Measurements from ENCODE around the gene MAGI2.

Gene MAGI2

DNA sequence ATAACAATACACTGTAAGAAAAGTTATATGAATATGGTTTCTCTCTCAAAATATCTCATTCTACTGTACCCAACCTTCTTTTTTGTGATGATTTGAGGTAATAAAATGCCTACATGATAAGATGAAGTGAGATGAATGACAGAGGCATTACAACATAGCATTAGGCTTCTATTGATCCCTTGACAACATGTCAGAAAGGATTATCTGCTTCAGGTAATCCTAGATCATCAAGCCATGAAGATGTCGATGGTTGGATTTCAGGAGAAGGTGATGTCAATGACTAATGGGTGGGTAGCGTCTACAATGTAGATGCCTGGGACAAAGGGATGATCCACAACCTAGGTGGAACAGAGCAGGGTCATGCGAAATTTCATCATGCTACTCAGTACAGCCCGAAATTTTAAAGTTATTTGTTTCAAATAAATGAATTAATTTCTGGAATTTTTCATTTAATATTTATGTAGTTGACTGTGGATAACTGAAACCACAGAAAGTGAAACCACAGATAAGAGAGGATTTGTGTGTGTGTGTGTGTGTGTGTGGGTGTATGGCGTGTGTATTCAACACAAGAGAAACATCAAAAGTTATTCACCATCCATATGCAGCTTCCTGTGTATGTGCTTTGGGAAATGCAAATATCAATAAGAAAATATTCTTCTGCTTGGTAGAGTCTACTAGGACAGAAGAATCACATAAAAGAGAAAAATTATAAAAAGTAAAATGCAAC lies 77.0 kb downstream of the MAGI2 start:
- DNase-seq (ENCODE audit: low spot score), result no peak

DNA sequence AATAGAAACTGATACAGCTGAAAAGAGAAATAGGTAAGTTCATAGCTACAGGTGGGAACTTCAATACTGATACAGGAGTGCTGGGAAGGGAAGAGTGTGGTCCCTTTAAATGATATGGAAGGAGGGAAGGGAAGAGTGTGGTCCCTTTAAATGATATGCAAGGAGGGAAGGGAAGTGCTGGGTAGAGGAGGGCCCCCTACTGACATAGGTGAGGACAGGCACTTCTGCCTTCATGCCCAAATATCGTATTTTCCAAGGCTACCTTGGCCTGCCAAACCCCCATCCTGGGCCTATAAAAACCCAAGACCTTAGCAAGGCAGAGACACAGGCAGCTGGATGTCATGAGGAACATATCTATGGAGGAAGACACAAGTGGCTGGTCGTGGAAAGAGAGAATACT lies 92.3 kb downstream of the MAGI2 start:
- no peak for DNase-seq (ENCODE audit: low spot score)

DNA sequence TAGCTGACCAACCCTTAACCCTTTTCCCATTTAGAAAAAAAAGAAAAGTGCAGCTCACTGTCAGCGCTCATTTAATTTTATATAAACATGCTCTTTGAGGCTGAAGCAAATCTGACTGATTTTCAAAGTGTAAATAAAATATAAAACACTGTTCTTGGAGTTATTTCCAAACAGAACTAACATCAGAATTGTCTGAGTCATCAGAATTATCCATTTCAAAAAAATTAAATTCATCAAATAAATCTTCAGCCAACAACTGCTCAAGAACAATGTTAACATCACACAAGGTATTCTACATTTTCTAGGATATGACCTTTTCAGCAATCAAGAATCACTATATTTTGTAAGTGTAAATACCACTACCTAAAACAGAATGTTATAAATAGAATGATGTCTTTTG lies 93.6 kb downstream of the MAGI2 start:
- no peak for DNase-seq (ENCODE audit: low spot score)

DNA sequence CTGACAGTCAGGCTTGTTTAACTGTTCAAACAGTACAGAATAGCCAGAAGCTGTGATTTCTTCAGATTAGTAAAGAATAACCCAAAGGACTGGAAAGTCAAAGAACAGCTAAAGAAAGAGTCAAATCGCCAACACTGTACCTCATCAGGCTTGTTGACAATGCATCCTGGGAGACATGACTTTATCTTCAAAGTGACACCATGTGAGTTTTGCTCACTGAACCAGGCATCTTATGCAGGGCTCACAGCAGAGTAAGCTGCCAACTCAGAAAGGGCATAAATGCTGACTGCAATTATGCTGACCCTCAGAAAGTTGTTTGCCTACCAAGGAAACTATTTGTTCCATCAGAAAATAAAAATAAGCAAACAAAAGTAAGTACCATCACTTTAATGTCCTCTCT lies 96.4 kb downstream of the MAGI2 start:
- no peak for DNase-seq (ENCODE audit: low spot score)

DNA sequence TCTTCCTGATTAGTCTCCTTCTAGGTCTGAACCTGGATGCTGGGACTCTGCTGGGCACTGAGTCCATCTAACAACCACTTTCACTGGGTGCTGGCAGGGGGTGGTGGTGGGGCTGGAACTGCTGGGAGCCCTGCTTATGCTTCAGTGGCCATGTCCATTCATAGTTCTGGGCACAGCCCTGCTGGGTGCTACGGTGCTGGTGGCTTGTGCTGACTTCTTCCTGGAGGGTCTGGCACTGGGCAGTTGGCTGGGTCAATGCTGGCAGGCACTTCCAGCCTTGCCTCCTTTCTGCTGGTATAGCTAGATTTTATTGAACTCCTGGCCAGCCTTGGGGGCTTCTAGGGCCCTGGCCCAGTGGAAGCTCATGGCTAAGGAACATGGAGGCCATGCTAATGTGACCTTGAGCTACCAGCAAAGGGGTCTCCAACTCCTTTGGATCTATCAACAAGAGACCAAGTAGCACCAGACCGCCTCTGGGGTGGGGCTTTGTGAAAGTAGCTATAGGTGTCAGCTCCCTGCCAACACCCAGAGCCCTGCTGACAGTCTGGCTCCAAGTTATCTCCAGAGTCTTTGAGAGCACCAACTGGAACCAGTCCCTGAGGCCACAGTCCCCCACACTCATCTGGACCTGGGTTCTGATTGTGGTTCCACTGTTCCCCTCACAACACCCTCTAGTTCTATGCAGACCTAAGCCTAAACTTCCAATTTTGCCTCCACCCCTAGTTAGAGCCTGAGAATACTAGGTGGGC lies 99.6 kb downstream of the MAGI2 start:
- DNase-seq (ENCODE audit: low spot score), result no peak

DNA sequence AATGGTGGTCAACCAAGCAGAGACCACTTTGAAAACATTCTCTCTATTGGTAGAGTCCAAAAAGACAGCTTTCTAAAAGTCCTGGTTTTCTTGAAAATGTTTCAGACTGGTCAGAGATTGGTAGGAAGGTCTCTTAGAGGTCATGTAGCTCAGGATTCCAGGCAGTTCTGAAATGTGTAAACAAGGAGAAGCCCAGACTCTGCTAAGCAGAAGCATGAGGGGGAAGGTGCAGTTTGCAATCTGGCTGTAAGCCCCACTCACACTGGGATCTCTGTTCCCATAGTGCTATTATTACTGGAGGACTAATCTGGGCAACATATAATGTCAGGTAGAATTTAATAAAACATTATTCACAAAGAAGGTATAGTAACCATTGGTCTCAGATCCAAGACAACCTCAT lies 101.1 kb downstream of the MAGI2 start:
- no peak for DNase-seq (ENCODE audit: low spot score)

DNA sequence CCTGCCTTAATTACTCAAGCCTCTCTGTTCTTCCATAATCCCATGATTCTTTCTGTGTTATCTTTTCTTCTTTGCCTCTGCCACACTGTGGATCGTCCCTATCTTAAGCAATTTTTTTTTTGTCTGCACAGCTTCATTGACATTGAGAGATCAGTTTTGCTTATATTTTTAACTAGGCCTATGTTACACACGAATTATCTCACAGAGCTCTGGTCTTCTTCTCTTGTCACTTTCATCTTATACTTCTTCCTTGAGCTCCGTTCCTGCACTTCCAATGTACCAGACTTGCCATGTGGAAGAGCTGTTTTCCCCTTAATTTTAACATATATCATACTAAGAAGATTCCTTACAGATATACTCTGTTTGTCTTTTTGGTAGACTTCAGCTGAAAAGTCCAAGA lies 106.1 kb downstream of the MAGI2 start:
- no peak for DNase-seq (ENCODE audit: low spot score)

DNA sequence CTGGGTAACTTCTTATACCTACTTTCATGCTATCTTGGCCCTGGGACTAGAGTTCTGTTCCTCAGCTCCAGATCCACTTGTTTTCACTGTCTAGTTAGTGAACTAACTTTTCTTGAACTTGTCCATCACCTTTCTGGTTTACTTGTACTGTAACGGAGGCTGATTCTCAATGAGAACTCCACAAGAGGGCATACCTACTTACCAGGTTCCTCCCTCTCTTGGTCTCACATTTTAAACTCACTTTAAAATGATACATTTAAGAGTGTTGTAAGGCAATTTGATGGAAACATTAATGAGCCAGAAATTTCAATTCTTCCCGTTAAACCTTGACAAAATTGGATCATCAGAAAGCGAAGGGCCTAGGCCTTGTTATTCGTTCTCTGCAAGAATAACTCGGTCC lies 111.6 kb downstream of the MAGI2 start:
- DNase-seq (ENCODE audit: low spot score), result no peak

DNA sequence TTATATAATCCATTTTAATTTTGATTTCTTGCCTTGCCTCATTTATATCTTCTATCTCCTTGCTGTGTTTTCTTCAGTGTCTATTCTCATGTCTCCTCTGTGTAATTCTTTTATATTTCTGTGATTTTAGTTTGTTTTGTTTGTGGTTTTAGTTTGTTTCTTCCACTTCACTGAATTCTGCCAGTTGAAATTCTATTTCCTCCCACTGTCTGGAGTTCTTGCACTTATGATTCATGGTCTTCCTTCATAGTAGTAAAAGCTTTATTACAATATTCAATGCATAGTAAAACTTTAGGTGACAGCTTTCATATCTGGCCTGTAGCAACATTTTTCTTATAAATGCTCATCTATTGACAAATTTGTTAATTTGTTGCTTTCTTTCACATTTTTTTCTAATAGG lies 113.3 kb downstream of the MAGI2 start:
- no peak for DNase-seq (ENCODE audit: low spot score)

DNA sequence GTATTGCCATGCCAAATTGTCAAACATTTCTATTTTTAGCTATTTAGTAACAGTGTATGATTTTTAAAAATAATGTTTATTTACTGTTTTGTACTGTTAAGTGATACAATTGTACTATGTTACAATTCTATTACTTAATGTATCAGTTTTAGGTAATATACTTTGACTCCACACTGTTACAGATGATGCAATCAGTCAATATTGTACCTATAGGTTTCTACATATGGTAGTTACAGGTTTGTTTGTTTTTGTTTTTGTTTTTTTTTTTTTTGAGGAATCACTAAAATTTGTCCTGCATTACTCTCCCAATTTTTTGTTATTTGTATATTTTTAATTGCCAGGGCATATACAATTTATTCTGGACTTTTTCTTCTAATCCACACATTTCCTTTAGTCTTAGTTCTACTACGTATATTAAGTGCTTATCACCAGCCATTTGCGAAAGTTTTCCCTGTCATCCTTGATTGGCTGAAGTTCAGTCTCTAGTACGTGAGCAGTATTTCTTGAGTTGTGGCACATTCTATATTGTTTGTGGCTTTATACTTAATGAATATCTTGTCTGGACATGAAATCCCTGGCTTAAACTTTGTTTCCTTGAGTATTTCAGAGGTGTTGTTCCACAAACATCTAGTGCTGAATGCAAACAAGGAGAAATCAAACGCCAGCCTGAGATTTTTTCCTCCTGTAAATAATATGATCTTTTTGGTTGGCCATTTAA lies 114.1 kb downstream of the MAGI2 start:
- DNase-seq (ENCODE audit: low spot score), result no peak

DNA sequence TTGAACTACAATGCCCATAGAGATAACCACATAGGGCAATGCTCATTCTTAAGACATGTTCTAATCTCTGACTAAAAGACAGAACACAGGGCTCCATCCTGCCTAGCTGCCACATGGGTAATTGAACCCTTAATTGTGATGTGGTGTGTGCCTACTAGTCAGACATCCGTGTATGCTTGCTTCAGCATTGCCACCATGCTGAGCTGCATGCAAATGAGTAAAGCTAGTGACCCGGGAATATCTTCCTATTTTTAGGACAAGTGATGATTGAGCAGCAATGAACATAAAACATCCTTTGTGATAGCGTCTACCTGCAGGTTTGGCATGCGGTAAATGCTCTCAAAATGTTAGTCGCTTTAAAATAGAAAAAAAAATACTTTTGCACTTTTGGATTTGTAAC lies 115.8 kb downstream of the MAGI2 start:
- DNase-seq (ENCODE audit: low spot score), result no peak

DNA sequence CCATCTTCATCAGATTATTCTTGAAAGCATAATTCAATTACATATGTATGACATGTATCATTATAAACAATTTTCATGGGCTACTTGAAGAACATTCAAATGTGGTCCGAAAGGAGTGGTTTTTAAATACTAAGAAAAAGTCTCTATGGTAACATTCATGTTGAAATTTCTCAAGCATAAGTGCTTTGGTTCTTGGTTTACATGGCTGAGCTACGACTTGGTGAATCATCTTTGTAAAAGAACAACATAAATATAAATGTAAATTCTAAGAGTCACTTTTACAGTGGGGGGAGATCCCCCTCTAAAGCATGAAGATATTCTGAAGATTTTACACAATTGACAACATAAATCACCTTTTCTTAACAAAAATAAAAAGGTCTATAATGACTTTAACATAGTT lies 118.6 kb downstream of the MAGI2 start:
- no peak for DNase-seq (ENCODE audit: low spot score)

DNA sequence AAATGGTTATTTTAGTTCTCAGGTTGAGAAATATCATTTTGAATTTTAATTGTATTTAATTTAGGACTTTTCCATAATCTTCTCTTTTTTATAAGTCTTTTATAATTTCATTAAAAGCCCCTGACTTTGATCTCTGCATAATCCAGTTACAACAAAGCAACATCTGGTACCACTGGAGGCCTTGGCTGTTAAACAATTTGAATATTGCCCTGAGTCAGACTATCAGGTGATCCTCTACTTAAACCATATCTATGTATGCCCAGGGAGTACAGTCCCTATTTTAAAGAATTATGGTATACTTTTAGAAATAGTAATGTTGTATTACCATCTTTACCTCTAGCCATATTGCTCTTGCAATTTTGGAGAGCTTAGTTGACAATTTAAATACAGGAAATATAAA lies 119.1 kb downstream of the MAGI2 start:
- no peak for DNase-seq (ENCODE audit: low spot score)

DNA sequence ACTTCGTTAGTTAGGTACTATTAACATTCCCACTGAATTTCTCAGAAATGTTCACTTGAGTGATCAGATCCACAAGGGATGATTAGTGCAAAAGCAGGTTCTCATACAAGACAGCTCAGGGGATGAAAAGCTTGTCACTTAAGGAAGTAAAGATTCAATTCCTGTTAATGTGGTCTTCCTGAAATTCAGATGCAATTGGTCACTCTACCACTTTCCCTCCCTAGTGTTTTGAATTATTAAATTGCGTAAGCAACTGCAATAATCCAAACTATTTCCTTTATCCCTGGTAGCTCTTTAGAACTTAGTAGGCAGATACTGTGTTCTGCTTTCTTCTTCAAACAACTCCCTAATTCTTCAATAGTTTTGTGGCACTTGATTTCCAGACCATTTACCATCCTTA lies 121.4 kb downstream of the MAGI2 start:
- DNase-seq (ENCODE audit: low spot score), result no peak

DNA sequence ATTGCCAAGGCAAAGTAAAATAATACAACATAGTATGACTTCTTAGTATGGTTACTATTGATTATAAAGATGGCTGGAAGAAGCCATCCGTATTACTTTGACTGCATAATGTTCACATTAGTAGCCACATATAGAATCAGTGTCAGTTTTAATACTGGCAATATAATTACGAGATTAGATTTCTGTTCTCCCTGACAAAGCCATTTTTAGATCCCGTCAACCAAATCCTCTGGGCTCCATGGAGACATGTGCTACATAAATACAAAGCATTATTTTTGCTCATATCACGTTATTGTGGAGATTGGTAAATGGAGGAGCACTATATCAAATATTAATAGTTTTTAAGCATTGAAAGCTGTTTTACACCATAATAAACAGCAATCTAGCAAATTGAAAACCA lies 124.0 kb downstream of the MAGI2 start:
- DNase-seq (ENCODE audit: low spot score), result no peak

DNA sequence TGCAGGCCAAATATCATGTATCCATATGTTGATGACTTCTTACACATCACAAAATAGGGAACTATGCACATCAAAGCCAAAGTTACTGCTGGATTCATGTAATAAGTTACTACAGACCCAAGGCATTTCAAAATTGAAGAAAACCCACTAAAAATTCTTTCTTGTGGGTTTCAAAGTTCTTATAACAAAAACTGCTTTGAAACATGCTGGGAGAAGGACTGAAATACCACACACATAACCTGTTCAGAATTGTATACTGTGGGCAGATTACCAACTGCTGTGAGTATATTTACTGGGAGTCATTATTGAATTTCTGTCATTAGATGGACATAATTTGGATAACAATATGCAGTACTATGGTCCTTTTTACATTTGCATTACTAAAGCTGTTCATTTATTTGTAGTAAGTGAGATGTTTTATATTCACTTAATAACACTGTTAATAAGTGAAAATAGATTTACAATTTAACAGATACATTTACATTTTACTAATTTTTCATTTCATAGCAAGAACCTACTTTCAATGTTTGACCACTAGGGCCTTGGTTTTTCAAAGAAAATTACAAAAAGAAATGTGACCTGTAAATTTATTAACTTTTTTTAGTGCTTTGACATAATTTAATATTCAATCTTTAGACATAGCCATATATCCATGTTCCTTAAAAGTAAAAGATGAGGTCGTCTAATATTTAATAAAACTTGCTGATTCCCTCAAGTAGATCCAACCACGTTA lies 132.6 kb downstream of the MAGI2 start:
- no peak for DNase-seq (ENCODE audit: low spot score)

DNA sequence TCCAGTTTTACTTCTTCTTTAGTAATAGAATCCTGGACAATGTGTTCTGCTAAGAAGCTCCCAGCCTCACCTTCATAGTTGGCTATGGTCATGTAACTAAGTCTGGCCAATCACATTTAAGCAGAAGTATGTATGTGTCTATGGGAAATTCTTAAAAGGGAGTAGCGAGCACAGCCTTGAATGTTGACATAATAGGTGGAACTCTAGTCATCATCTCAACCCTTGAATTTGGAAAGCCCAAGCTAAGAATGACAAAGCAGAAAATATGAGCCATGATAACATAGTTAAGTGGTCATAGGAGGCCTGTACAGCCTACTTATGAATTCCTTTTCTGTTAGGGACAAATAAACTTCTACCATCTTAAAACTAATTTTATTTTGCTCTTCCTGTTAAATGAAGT lies 134.1 kb downstream of the MAGI2 start:
- no peak for DNase-seq (ENCODE audit: low spot score)

DNA sequence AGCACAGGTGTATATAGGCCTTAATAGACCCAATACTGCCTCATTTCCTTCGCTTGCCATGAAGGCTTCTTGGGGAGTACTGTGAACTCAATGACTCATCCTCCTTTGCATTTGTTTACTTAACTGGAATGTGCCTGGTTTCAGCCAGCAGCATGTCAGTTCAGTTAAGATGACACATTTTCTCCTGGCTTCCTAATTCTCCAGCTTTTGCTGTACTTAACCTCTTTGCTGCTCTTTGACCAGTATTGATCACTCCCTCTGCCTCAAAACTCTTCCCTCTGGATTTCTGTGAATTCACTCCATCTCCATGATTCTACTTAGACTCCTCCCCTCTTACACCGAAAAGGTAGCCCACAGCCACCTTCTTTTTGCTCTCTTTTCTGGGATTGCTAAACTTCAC lies 135.7 kb downstream of the MAGI2 start:
- peak; percentile 77 for DNase-seq (ENCODE audit: low spot score)

DNA sequence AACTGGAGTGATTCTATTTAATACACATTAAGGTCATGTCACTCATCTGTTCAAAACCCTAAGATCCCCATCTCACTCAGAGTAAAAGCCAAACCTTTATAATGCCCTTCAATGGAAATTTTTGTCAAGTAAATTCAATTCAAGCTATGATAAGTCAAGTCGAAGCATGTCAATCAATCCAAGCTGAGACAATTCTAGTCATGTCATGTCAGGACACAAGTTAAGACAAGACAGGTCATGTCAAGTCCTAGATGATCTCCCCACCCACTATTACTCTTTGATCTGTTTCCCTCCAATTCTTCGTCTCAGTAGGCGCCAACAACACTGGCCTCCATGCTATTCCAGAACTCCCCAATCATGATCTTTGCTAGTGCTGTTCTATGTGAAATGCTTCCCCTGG lies 141.4 kb downstream of the MAGI2 start:
- DNase-seq (ENCODE audit: low spot score), result no peak

DNA sequence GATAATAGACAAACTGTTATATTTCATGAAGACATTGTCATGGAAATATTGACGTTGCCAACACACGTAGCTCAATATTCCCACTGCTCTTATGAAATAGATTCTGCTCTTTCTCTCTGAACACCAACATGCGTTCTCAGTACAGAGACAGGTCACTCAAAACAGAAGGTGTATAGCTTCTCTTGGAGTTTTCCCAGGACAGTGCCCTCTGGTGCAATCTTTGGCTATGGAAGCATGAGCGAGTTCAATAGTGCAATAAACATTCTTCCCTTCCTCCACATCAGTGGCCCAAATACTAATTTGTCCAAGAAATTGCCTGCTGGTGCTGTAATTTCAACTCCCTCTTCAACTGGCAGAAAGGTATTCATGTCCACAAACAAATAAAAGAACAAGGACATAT lies 145.3 kb downstream of the MAGI2 start:
- no peak for DNase-seq (ENCODE audit: low spot score)

DNA sequence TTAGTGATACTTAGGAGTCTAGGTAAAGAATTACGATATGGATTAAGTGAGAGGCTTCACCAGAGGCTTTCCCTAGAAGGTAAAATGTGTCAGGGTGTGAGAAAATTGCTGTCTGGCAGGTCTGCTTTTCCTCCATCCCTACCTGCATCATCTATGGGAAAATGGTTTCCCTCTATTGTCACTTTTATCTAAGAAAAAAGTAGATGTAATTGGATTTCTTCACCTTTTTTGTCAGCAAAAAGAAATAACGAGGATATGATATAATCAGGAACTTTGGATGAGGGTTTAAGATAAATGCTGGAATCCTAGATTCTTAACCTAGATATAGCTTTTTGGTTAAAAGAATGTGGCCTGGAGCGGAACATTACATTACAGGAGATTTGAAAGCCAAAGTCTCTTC lies 146.1 kb downstream of the MAGI2 start:
- no peak for DNase-seq (ENCODE audit: low spot score)

DNA sequence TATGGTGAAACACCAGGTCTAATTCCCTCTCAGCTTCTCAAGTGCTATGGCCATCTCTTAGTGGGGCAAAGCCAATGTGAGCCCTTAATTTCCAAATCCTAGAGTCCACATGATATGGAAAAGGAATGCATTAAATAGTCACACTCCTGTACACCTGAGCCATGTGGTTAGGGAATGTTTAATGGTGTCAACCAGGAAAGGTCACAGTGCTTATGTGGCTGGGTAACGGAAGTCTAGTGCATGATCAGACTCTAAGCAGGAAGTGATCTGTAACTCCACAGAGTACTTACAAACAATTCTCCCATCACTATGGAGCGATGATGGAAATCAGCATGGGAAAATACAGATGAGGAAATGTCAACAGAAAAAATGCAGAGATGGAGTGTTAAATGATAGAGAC lies 148.8 kb downstream of the MAGI2 start:
- no peak for DNase-seq (ENCODE audit: low spot score)

DNA sequence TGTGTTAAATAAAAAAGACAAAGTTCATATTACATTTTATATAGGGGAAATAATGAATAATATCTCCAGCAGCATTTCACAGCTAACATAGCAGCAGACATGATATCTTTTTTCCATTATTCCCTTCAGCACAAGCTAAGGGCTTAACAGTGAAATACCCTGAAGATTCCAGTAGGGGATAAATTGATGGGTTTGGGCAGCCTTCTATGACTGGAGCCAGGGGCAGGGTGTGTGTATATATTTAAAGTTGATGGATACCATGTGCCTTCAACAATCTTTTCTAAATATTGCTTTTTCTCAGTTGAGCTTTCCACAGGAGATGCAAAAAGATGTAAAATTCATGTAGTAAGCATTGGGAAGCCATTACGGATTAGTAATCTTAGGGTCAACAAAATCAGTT lies 151.2 kb downstream of the MAGI2 start:
- DNase-seq (ENCODE audit: low spot score), result no peak
